Mesendoderm (in vitro differentiated cells): ENCODE results near the gene SETD7.
"Not testable (repeated sequence)": the region's sequence is repeated elsewhere in the genome, so short reads cannot be mapped to it uniquely, and the experiment has no call there.

Experiments used
- DNase-seq: peaks from one replicate; pipeline ENCODE4 v3.0.0; 2013
- H2AK5ac ChIP-seq: 2 replicates; pipeline ENCODE4 v1.6.1; 2013; ENCODE audit warnings: low read length, inconsistent platforms
- H2BK120ac ChIP-seq: 2 replicates; pipeline ENCODE4 v1.6.1; 2013; ENCODE audit warnings: low read depth, mild to moderate bottlenecking, low read length, moderate library complexity, mixed read lengths
- H2BK15ac ChIP-seq: replicated peaks from 2 replicates; pipeline ENCODE4 v1.6.1; 2013; ENCODE audit warnings: low read depth, mild to moderate bottlenecking, moderate library complexity
- H2BK5ac ChIP-seq: 2 replicates; pipeline ENCODE4 v1.6.1; 2013; ENCODE audit warnings: low read length, inconsistent platforms
- H3K18ac ChIP-seq: 2 replicates; pipeline ENCODE4 v1.6.1; 2013; ENCODE audit warnings: mild to moderate bottlenecking, low read length, mixed read lengths
- H3K23ac ChIP-seq: one replicate; pipeline ENCODE4 v1.6.1; 2013; ENCODE audit warnings: low read length
- H3K27ac ChIP-seq: 2 replicates; pipeline ENCODE4 v1.5.1; 2013; ENCODE audit warnings: low read depth, mild to moderate bottlenecking, inconsistent platforms, low read length, moderate library complexity
- H3K27me3 ChIP-seq: 2 replicates; pipeline ENCODE4 v1.6.1; 2013; ENCODE audit warnings: low read length, control low read depth, mild to moderate bottlenecking, inconsistent platforms; ENCODE audit not compliant: insufficient read depth, poor library complexity
- H3K36me3 ChIP-seq: 2 replicates; pipeline ENCODE4 v1.6.1; 2013; ENCODE audit warnings: low read length, inconsistent platforms; ENCODE audit not compliant: control insufficient read depth, insufficient read depth
- H3K4ac ChIP-seq: one replicate; pipeline ENCODE4 v1.6.1; 2013; ENCODE audit warnings: low read depth, mild to moderate bottlenecking, low read length, moderate library complexity
- H3K4me1 ChIP-seq: 2 replicates; pipeline ENCODE4 v1.6.1; 2013; ENCODE audit warnings: low read depth, low read length, inconsistent platforms; ENCODE audit not compliant: control insufficient read depth
- H3K4me2 ChIP-seq: 2 replicates; pipeline ENCODE4 v1.6.1; 2013; ENCODE audit warnings: low read length
- H3K4me3 ChIP-seq: 2 replicates; pipeline ENCODE4 v1.5.1; 2013; ENCODE audit warnings: mild to moderate bottlenecking, low read length
- H3K56ac ChIP-seq: one replicate; pipeline ENCODE4 v1.6.1; 2013; ENCODE audit warnings: low read length
- H3K79me1 ChIP-seq: 2 replicates; pipeline ENCODE4 v1.6.1; 2013; ENCODE audit warnings: low read length, inconsistent platforms
- H3K79me2 ChIP-seq: 2 replicates; pipeline ENCODE4 v1.6.1; 2013; ENCODE audit warnings: mild to moderate bottlenecking, low read length; ENCODE audit not compliant: control insufficient read depth, insufficient read depth
- H3K9ac ChIP-seq: 2 replicates; pipeline ENCODE4 v1.6.1; 2013; ENCODE audit warnings: low read length, inconsistent platforms
- H4K5ac ChIP-seq: one replicate; pipeline ENCODE4 v1.6.1; 2013; ENCODE audit warnings: low read length
- H4K8ac ChIP-seq: one replicate; pipeline ENCODE4 v1.6.1; 2013; ENCODE audit warnings: low read depth, mild to moderate bottlenecking, control low read depth, low read length, moderate library complexity
- WGBS: extraction: QIAGEN DNeasy Blood & Tissue Kit; methylation state at CpG from one replicate; pipeline ENCODE4 v1.1.7; 2013; ENCODE audit warnings: low lambda C conversion rate, missing lambda C conversion rate; ENCODE audit not compliant: insufficient coverage; ENCODE audit errors: extremely low coverage; 5-methylcytosine and 5-hydroxymethylcytosine counted together

SETD7 gene

GRCh38 chr4:139464512-139464911 is 91.5 kb downstream of the SETD7 start:
- H2AK5ac ChIP-seq, H2BK15ac ChIP-seq, H2BK120ac ChIP-seq, H3K18ac ChIP-seq, H3K9ac ChIP-seq, H3K36me3 ChIP-seq, H2BK5ac ChIP-seq, H3K56ac ChIP-seq, H3K4me1 ChIP-seq, H3K27ac ChIP-seq, H3K79me1 ChIP-seq, DNase-seq, H4K5ac ChIP-seq, H3K4me3 ChIP-seq, H4K8ac ChIP-seq, H3K4me2 ChIP-seq, H3K27me3 ChIP-seq, H3K4ac ChIP-seq, H3K23ac ChIP-seq: not testable (repeated sequence)
- WGBS = no CpG with 5 or more reads among the region's 5 CpGs
- peaks cover 11% of the 10 kb centered on the region for H3K79me2 ChIP-seq

GRCh38 chr4:139461022-139461628 is 94.9 kb downstream of the SETD7 start:
- peaks cover 4% of the 10 kb centered on the region for H3K79me1 ChIP-seq
- no peak overlapping the region for H3K4me3 ChIP-seq
- H3K18ac ChIP-seq = no peak overlapping the region
- no peaks in the 10 kb centered on the region for H3K27me3 ChIP-seq
- no peak overlapping the region for H3K56ac ChIP-seq
- no peak overlapping the region for H4K5ac ChIP-seq
- peak; percentile 74 for DNase-seq
- H2BK15ac ChIP-seq = no peak overlapping the region
- H3K4me1 ChIP-seq = peaks cover 2% of the 10 kb centered on the region
- no peak overlapping the region for H3K4me2 ChIP-seq
- WGBS = no CpG with 5 or more reads among the region's 5 CpGs
- peak overlapping the region; percentile 53 for H3K27ac ChIP-seq
- H3K36me3 ChIP-seq = no peaks in the 10 kb centered on the region
- H2AK5ac ChIP-seq = no peak overlapping the region
- no peak overlapping the region for H3K23ac ChIP-seq
- H2BK120ac ChIP-seq = no peak overlapping the region
- H2BK5ac ChIP-seq = no peak overlapping the region
- no peak overlapping the region for H3K4ac ChIP-seq
- no peak overlapping the region for H3K9ac ChIP-seq
- H4K8ac ChIP-seq = no peak overlapping the region
- peaks cover 20% of the 10 kb centered on the region for H3K79me2 ChIP-seq

GRCh38 chr4:139460565-139460964 is 95.5 kb downstream of the SETD7 start:
- H3K4me2 ChIP-seq = no peak overlapping the region
- WGBS = no CpG with 5 or more reads among the region's 3 CpGs
- peaks cover 4% of the 10 kb centered on the region for H3K79me1 ChIP-seq
- H3K79me2 ChIP-seq = peaks cover 22% of the 10 kb centered on the region
- H3K9ac ChIP-seq = no peak overlapping the region
- H3K4ac ChIP-seq = no peak overlapping the region
- no peak overlapping the region for H3K23ac ChIP-seq
- no peak overlapping the region for H4K5ac ChIP-seq
- H3K18ac ChIP-seq = no peak overlapping the region
- no peak overlapping the region for H2BK120ac ChIP-seq
- no peak overlapping the region for H4K8ac ChIP-seq
- H3K36me3 ChIP-seq = no peaks in the 10 kb centered on the region
- H3K56ac ChIP-seq = no peak overlapping the region
- peaks cover 5% of the 10 kb centered on the region for H3K4me1 ChIP-seq
- no peak overlapping the region for H2BK5ac ChIP-seq
- peak; percentile 66 for DNase-seq
- H3K4me3 ChIP-seq = no peak overlapping the region
- peak overlapping the region; percentile 53 for H3K27ac ChIP-seq
- no peaks in the 10 kb centered on the region for H3K27me3 ChIP-seq
- no peak overlapping the region for H2AK5ac ChIP-seq
- H2BK15ac ChIP-seq = no peak overlapping the region

GRCh38 chr4:139458999-139459398 is 97.0 kb downstream of the SETD7 start:
- H4K5ac ChIP-seq = no peak overlapping the region
- peaks cover 32% of the 10 kb centered on the region for H3K79me2 ChIP-seq
- WGBS = no CpG with 5 or more reads among the region's 3 CpGs
- H3K4me3 ChIP-seq = no peak overlapping the region
- H3K36me3 ChIP-seq = no peaks in the 10 kb centered on the region
- peak; percentile 61 for DNase-seq
- H3K79me1 ChIP-seq = peaks cover 9% of the 10 kb centered on the region
- no peak overlapping the region for H3K23ac ChIP-seq
- no peak overlapping the region for H2BK5ac ChIP-seq
- no peak overlapping the region for H2AK5ac ChIP-seq
- no peak overlapping the region for H3K9ac ChIP-seq
- no peak overlapping the region for H2BK15ac ChIP-seq
- no peak overlapping the region for H4K8ac ChIP-seq
- no peak overlapping the region for H3K56ac ChIP-seq
- H3K4ac ChIP-seq = no peak overlapping the region
- no peak overlapping the region for H3K4me2 ChIP-seq
- H3K27me3 ChIP-seq = no peaks in the 10 kb centered on the region
- no peak overlapping the region for H2BK120ac ChIP-seq
- no peak overlapping the region for H3K27ac ChIP-seq
- no peak overlapping the region for H3K18ac ChIP-seq
- H3K4me1 ChIP-seq = peaks cover 7% of the 10 kb centered on the region

GRCh38 chr4:139458543-139458942 is 97.5 kb downstream of the SETD7 start:
- no peak overlapping the region for H3K56ac ChIP-seq
- H3K27ac ChIP-seq = no peak overlapping the region
- no peak overlapping the region for H2BK15ac ChIP-seq

GRCh38 chr4:139457318-139457717 is 98.7 kb downstream of the SETD7 start:
- no peak overlapping the region for H4K5ac ChIP-seq
- H3K79me2 ChIP-seq = peaks cover 30% of the 10 kb centered on the region
- no peak overlapping the region for H3K4me3 ChIP-seq
- no peak overlapping the region for H3K9ac ChIP-seq
- no peak overlapping the region for H4K8ac ChIP-seq
- no peak overlapping the region for H3K23ac ChIP-seq
- no peak for DNase-seq
- H3K56ac ChIP-seq = no peak overlapping the region
- no peaks in the 10 kb centered on the region for H3K27me3 ChIP-seq
- H2BK15ac ChIP-seq = no peak overlapping the region
- no peak overlapping the region for H3K4ac ChIP-seq
- H3K79me1 ChIP-seq = peaks cover 9% of the 10 kb centered on the region
- H3K36me3 ChIP-seq = no peaks in the 10 kb centered on the region
- peaks cover 7% of the 10 kb centered on the region for H3K4me1 ChIP-seq
- H2BK120ac ChIP-seq = no peak overlapping the region
- H2AK5ac ChIP-seq = no peak overlapping the region
- no peak overlapping the region for H3K4me2 ChIP-seq
- no peak overlapping the region for H2BK5ac ChIP-seq
- no CpG with 5 or more reads among the region's 4 CpGs for WGBS
- no peak overlapping the region for H3K18ac ChIP-seq
- H3K27ac ChIP-seq = no peak overlapping the region

More at GRCh38 chr4:139458543-139458942, 97.5 kb downstream of the SETD7 start:
- no peaks in the 10 kb centered on the region for H3K36me3 ChIP-seq
- no peak overlapping the region for H3K4me2 ChIP-seq
- H3K18ac ChIP-seq = no peak overlapping the region
- H3K79me1 ChIP-seq = peaks cover 9% of the 10 kb centered on the region
- H3K9ac ChIP-seq = no peak overlapping the region
- H3K79me2 ChIP-seq = peaks cover 31% of the 10 kb centered on the region
- H3K4me3 ChIP-seq = no peak overlapping the region
- no peak overlapping the region for H4K5ac ChIP-seq
- no peak overlapping the region for H2BK5ac ChIP-seq
- H2BK120ac ChIP-seq = no peak overlapping the region
- no peak overlapping the region for H2AK5ac ChIP-seq
- no peak overlapping the region for H3K4ac ChIP-seq
- H3K4me1 ChIP-seq = peaks cover 7% of the 10 kb centered on the region
- no CpG with 5 or more reads among the region's 1 CpG for WGBS
- DNase-seq = no peak
- H4K8ac ChIP-seq = no peak overlapping the region
- H3K27me3 ChIP-seq = no peaks in the 10 kb centered on the region
- H3K23ac ChIP-seq = no peak overlapping the region
